Measurements from ENCODE around the gene PPARG.
"Not testable (repeated sequence)": the region's sequence is repeated elsewhere in the genome, so short reads cannot be mapped to it uniquely, and the experiment has no call there.

Gene PPARG

GRCh38 chr3:12465836-12466225, 177.0 kb downstream of the PPARG start:
- peak; percentile 7 for DNase-seq

DNA sequence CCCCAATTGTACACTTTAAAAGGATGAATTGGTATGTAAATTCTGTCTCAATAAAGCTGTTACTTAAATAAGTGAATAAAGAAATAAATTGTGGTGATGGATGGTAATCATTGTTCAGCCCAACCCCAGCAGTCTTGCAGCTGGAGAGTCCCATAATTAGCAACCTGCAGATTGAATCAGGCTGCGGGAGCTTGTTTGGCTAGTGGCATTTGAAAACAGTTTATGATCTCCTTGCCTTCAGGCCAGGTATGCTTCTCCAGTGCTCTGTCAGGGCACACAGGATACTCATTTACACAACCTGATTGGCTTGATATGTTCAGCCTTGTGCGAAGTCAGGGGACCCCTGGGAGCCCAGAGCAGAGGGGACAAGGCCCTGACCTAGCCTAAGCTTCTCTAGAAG, 178.9 kb downstream of the PPARG start:
- peak; percentile 81 for DNase-seq

GRCh38 chr3:12468276-12468675, 179.4 kb downstream of the PPARG start:
- peak; percentile 28 for DNase-seq

- no peak for DNase-seq
These were observed 179.9 kb downstream of the PPARG start for GRCh38 chr3:12468757-12469156.

GRCh38 chr3:12469222-12469621, 180.4 kb downstream of the PPARG start:
- DNase-seq = not testable (repeated sequence)

DNA sequence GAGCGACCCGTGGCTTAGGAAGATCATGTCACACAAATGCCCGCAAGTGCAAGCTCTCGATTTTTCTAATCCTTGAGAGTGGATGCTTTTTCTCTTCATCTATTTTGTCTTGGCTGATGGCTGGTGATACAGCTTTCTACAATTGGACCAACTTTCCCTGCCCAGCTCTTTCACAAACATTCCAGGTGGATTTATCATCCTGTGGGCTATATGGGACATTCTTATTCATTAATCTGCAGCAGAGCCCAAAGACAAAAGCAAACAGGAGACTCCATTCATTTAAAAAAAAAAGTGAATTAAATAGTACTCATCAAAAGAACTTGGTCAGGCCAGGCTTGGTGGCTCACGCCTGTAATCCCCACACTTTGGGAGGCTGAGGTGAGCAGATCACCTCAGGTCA, 181.2 kb downstream of the PPARG start:
- DNase-seq = no peak

DNA sequence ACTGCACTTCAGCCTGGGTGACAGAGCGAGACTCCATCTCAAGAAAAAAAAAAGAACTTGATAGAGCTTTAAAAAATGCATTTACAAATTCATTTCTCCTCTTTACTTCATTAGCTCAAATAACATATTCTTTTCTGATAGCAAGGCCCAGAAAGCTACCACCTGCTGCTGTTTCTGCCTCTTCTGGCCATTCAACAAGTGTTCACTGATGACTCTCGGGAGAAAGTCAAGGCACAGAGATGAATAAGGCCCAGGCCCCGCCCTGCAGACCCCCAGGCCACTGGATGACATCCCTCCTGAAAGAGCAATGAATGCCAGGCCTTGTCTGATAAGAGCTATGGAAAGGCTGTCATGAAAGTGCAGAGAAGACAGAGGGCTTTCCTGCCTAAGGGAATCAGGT, 181.8 kb downstream of the PPARG start:
- DNase-seq = no peak

DNA sequence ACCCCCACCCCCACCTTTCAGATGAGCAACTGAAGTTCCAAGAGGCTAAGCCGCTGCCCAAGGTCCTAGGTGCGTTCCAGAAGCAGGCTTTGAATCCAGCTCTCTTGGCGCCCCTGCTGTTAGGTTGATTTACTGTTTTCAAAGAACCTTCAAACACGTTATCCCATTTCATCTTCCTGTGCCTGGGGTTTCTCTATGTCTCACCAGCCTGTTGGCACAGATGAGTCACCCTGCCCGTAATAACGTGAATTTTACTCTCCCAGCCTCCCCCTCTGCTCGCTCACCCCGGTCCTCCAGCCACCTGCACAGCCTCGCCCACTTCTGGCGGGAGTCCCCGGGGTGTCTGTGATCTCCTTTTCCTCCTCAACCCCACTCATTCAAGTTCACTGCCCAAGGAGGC, 182.4 kb downstream of the PPARG start:
- peak; percentile 68 for DNase-seq

- no peak for DNase-seq
These were observed 183.2 kb downstream of the PPARG start for GRCh38 chr3:12472000-12472610.

DNA sequence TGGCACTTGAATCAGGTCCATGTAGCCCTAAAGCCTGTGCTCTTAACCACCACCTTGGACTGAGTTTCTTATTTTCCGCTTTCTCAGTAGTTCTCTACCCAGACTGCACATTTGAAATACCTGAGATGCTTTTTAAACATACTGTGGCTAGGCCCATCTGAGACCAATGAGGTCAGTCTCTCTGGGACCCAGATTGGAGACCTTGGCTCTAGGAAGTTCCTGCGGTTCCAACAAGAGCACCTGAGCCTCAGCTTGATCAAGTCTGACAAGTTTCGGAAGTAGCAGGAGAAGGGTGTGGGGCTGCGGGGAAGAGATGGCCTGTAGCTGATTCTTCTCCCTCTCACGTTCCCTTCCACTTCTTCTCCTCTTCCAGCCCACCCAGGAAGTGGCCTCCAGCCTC, 183.9 kb downstream of the PPARG start:
- no peak for DNase-seq

- no peak for DNase-seq
These were observed 184.6 kb downstream of the PPARG start for GRCh38 chr3:12473511-12473910.

DNA sequence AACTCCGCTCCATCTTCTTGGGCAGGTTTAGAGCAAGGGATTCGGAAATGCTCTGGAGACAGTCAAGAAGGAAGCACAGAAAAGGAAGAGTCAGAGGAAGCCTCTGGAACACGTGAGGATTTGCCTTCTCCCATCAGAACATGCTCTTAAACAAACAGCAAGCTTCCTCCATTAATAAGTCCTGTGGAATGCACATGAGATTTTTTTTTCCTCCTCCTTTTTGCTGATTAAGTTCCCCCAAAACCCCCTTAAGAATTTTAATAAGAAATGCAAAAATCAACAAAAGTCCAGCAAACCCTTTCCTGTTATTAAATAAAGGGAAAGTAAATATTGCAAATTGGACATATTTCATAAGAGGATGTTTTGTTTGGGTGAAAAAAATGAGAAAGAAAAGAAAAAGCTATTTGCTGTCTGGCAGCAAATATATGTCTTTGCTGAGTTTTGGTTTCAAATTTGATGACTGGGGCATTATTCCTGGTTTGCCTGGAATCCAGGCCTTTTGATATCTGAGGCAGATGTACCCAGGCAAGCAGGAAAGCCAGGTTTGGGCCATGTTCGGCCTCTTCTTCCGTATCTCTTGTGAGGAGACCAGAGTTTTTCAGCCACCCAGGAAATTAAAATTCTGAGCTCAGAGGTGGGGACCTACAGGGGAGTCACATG, 187.5 kb downstream of the PPARG start:
- no peak for DNase-seq

DNA sequence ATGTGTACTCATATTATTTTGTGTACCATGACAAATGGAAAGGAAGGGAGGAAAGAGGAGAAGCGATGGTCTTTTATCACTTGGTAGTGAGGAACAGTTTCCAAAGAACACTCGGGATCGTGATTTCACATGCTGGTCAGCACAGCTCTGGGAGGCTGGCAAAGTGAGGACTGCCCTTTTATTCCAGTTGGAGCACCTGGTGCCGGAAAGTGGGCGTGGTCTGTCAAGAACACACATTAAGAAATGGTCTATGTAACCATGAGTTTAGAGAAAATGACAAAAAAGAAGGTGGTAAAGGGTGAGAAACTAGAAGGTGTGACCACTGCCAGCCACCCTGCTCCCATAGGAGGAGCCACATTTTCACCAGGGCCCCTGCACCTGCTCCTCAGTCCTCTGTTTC, 188.4 kb downstream of the PPARG start:
- no peak for DNase-seq

GRCh38 chr3:12478326-12478725, 189.5 kb downstream of the PPARG start:
- no peak for DNase-seq

DNA sequence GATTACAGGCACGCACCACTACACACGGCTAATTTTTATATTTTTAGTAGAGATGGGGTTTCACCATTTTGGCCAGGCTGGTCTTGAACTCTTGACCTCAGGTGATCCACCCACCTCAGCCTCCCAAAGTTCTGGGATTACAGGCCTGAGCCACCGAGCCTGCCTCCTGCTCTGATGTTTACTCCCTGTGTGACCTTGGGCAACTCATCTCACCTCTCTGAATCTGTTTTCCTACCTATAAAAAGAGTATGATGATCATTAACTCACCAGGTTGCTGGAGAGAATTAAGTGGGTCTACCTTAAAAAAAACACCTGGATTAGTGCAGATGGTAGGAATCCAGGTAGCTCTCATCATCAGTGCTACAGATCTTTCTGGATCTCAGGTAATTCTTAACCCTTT, 190.3 kb downstream of the PPARG start:
- peak; percentile 8 for DNase-seq

GRCh38 chr3:12479919-12480427, 191.1 kb downstream of the PPARG start:
- peak; percentile 66 for DNase-seq

- DNase-seq = peak; percentile 52
These were observed 194.5 kb downstream of the PPARG start for GRCh38 chr3:12483410-12483809.

GRCh38 chr3:12483872-12484197, 195.0 kb downstream of the PPARG start:
- DNase-seq = no peak

Data from NCI-H69 (cell line).